ENCODE data around the gene ZNF292. TPM values are rescaled to one million over a fixed set of nuclear protein-coding genes. Genes with fewer than 3 reads are reported as not detected.

ZNF292 gene
- total and polyA plus RNA-seq, 2 donors (not counting 1 experiment from before 2014, with no cell fraction given): 10.1 to 84.1 TPM

DNA sequence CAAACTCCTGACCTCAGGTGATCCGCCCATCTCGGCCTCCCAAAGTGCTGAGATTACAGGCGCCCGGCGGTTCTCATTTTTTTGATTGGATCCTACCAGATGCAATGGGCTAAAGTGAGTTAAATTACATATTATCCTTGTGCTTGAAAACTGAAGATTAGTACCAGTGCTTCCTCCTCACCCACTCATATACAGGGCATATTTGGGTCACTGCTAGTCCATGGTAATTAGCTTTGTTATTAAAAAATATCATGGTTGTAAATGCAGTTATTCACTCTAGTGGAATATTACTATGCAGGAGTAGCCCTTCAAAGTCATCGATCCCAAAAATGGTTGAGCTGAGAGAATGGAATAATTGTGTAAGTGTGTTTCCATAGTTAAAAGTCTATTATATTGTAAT is 26.5 kb downstream of the ZNF292 start:
- Histone ChIP-seq H2AFZ (ENCODE audit: insufficient read depth, low read depth, low read length, poor library complexity, severe bottlenecking) (no peak overlapping the region), H3K4me1 (ENCODE audit: control insufficient read depth in 2 of 2, insufficient read depth in 2 of 2, low read length in 2 of 2) (peaks cover 27 to 33% of the 10 kb centered on the region in 2 donors), H3K79me2 (ENCODE audit: control insufficient read depth, insufficient read depth, low read length) (peaks cover 96% of the 10 kb centered on the region), H3K9ac (ENCODE audit: low read length) (no peak overlapping the region), H3K27ac (ENCODE audit: low read length in 2 of 2) (peak overlapping the region in 1 of 2 donors; percentile 77), H4K20me1 (ENCODE audit: control insufficient read depth, insufficient read depth, low read length, poor library complexity, severe bottlenecking) (peaks cover 53% of the 10 kb centered on the region), H3K9me3 (ENCODE audit: control extremely low read depth in 1 of 3, control insufficient read depth in 2 of 3, insufficient read depth in 1 of 3, low read length in 2 of 3) (peaks cover 0 to 3% (median 0%) of the 10 kb centered on the region in 3 donors), H3K4me3 (ENCODE audit: control extremely low read depth in 1 of 5, extremely low read depth in 1 of 5, insufficient read depth in 1 of 5, low read depth in 2 of 5, low read length in 4 of 5) (no peak overlapping the region), H3K4me2 (replicated peaks; ENCODE audit: low read depth, low read length, poor library complexity, severe bottlenecking) (peak overlapping the region; percentile 40), H3K27me3 (replicated peaks in 1 of 4; ENCODE audit: control extremely low read depth in 1 of 4, control insufficient read depth in 3 of 4, insufficient read depth in 4 of 4, low read length in 3 of 4) (no peaks in the 10 kb centered on the region), H3K36me3 (replicated peaks in 1 of 2; ENCODE audit: control extremely low read depth in 1 of 2, control insufficient read depth in 1 of 2, extremely low read depth in 1 of 2, insufficient read depth in 2 of 2, low read length in 1 of 2) (peaks cover 9 to 13% of the 10 kb centered on the region in 2 experiments)
- peaks cover 64% of the 10 kb centered on the region for H3K4me1 Mint-ChIP-seq
- DNase-seq (no peak), ATAC-seq (ENCODE audit: low read depth) (no peak)
- peak overlapping the region; percentile 52 for H3K4me3 Mint-ChIP-seq
- POLR2A ChIA-PET: no interaction called here
- CTCF ChIA-PET: interaction anchor here (0.6 to 0.8 kb wide), 2 partner anchors 27 to 41 kb away, joined by 3 read pairs; no protein-coding TSS in a partner anchor
- H3K27ac Mint-ChIP-seq: peak overlapping the region; percentile 78
- whole genome bisulfite sequencing (ENCODE audit: insufficient coverage): no CpG with 5 or more reads among the region's 6 CpGs
- TF ChIP-seq, protein P1, sequence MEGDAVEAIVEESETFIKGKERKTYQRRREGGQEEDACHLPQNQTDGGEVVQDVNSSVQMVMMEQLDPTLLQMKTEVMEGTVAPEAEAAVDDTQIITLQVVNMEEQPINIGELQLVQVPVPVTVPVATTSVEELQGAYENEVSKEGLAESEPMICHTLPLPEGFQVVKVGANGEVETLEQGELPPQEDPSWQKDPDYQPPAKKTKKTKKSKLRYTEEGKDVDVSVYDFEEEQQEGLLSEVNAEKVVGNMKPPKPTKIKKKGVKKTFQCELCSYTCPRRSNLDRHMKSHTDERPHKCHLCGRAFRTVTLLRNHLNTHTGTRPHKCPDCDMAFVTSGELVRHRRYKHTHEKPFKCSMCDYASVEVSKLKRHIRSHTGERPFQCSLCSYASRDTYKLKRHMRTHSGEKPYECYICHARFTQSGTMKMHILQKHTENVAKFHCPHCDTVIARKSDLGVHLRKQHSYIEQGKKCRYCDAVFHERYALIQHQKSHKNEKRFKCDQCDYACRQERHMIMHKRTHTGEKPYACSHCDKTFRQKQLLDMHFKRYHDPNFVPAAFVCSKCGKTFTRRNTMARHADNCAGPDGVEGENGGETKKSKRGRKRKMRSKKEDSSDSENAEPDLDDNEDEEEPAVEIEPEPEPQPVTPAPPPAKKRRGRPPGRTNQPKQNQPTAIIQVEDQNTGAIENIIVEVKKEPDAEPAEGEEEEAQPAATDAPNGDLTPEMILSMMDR (IDR thresholded peaks at IDR 0.05): no peak
- no peak for TF ChIP-seq EZH2 (IDR thresholded peaks at IDR 0.05; ENCODE audit: borderline replicate concordance, insufficient read depth, low read depth, low read length, poor library complexity, severe bottlenecking)
- H3K27me3 Mint-ChIP-seq: no peaks in the 10 kb centered on the region
- intact Hi-C loops (cut with micrococcal nuclease): no loop called here
- H3K9me3 Mint-ChIP-seq (ENCODE audit: insufficient read depth): no peaks in the 10 kb centered on the region

GRCh38 chr6:87182321-87182720 is 27.0 kb downstream of the ZNF292 start:
- Histone ChIP-seq H3K9me3 (ENCODE audit: control extremely low read depth in 1 of 3, control insufficient read depth in 2 of 3, insufficient read depth in 1 of 3, low read length in 2 of 3) (peaks cover 0 to 3% (median 0%) of the 10 kb centered on the region in 3 donors), H3K27ac (ENCODE audit: low read length in 2 of 2) (peak overlapping the region in 1 of 2 donors; percentile 77), H4K20me1 (ENCODE audit: control insufficient read depth, insufficient read depth, low read length, poor library complexity, severe bottlenecking) (peaks cover 54% of the 10 kb centered on the region), H3K9ac (ENCODE audit: low read length) (peak overlapping the region; percentile 21), H3K4me3 (ENCODE audit: control extremely low read depth in 1 of 5, extremely low read depth in 1 of 5, insufficient read depth in 1 of 5, low read depth in 2 of 5, low read length in 4 of 5) (no peak overlapping the region), H3K27me3 (replicated peaks in 1 of 4; ENCODE audit: control extremely low read depth in 1 of 4, control insufficient read depth in 3 of 4, insufficient read depth in 4 of 4, low read length in 3 of 4) (no peaks in the 10 kb centered on the region), H3K79me2 (ENCODE audit: control insufficient read depth, insufficient read depth, low read length) (peaks cover 96% of the 10 kb centered on the region), H3K4me2 (replicated peaks; ENCODE audit: low read depth, low read length, poor library complexity, severe bottlenecking) (peak overlapping the region; percentile 40), H2AFZ (ENCODE audit: insufficient read depth, low read depth, low read length, poor library complexity, severe bottlenecking) (no peak overlapping the region), H3K4me1 (ENCODE audit: control insufficient read depth in 2 of 2, insufficient read depth in 2 of 2, low read length in 2 of 2) (peaks cover 27 to 33% of the 10 kb centered on the region in 2 donors), H3K36me3 (replicated peaks in 1 of 2; ENCODE audit: control extremely low read depth in 1 of 2, control insufficient read depth in 1 of 2, extremely low read depth in 1 of 2, insufficient read depth in 2 of 2, low read length in 1 of 2) (peaks cover 9 to 13% of the 10 kb centered on the region in 2 experiments)
- DNase-seq: peak; percentile 31
- peaks cover 61% of the 10 kb centered on the region for H3K4me1 Mint-ChIP-seq
- peak overlapping the region; percentile 54 for H3K27ac Mint-ChIP-seq
- POLR2A ChIA-PET: no interaction called here
- CTCF ChIA-PET: interaction anchor here (0.6 to 0.8 kb wide), 2 partner anchors 26 to 42 kb away, joined by 3 read pairs; no protein-coding TSS in a partner anchor
- peak overlapping the region; percentile 52 for H3K4me3 Mint-ChIP-seq
- WGBS (ENCODE audit: insufficient coverage): no CpG with 5 or more reads among the region's 2 CpGs
- H3K27me3 Mint-ChIP-seq: no peaks in the 10 kb centered on the region
- TF ChIP-seq EZH2 (IDR thresholded peaks at IDR 0.05; ENCODE audit: borderline replicate concordance, insufficient read depth, low read depth, low read length, poor library complexity, severe bottlenecking): no peak
- TF ChIP-seq, protein P1 (IDR thresholded peaks at IDR 0.05): no peak
- H3K9me3 Mint-ChIP-seq (ENCODE audit: insufficient read depth): no peaks in the 10 kb centered on the region
- intact Hi-C loops (cut with micrococcal nuclease): no loop called here
- peak; percentile 58 for ATAC-seq (ENCODE audit: low read depth)

Measured in B cell (primary cell).